Activated T-cell treated with anti-CD3 and anti-CD28 coated beads, Interleukin-2, amount 50 U/mL, for 48 hours (primary cell): ENCODE results near the gene MYOM1.

Experiments
- DNase-seq, 2 experiments: peaks; one replicate each; pipeline ENCODE4 v3.0.0-alpha.2; 2020

MYOM1 gene

GRCh38 chr18:3219631-3220335 lies at the start of gene MYOM1:
MYOM1 (minus strand) TSS chr18:3219968; CDS start chr18:3215223, 4,745 bp downstream.
- DNase-seq = no peak

- DNase-seq = no peak
Measured at GRCh38 chr18:3269241-3269913, 49.6 kb upstream of the MYOM1 start.

DNA sequence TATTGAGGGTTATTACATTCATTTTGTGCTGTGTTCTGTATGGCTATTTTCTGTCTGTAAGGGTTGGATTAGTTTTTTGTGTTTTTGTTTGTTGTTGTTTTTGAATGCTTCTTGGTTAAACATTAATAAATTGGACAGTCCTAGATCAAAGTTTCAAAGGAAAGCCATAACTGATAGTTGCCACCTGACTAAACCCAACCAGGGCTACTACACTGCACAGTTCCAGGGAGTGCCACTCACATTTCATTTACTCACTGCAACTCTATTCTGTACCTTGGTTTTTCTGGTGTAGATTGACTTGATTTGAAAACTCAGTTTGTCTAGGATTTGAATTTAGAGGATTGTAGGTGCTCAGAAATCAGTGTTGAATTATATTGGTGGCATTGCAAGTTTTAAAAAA lies 48.5 kb upstream of the MYOM1 start:
- DNase-seq = no peak

- no peak for DNase-seq
Measured at GRCh38 chr18:3266062-3266608, 46.4 kb upstream of the MYOM1 start.

DNA sequence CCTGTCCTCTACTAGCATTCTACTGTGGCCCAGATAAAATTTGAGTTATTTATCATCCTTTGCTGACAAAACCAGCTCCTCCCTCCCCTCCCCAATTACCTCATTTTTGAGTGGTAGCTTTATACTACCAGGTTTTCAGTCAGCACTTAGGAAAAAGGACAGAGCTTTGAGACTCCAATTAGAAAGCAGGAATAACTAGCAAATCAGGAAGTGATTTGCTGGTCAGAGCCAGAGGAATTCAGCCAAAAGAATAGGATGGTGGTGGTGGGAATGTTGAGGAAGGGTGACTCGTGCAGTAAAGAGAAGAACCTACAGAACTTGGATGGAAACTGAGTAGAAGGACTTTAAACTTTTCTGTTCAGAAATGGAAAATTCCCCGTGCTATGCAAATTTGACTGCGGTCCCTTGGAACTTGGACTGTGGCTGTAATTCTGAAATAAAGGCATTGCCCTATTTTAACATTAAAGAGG lies 45.8 kb upstream of the MYOM1 start:
- DNase-seq = no peak

GRCh38 chr18:3264362-3264761 lies 44.6 kb upstream of the MYOM1 start:
- peak in 1 of 2 experiments; percentile 31 for DNase-seq

- no peak for DNase-seq
Measured at GRCh38 chr18:3263132-3263700, 43.4 kb upstream of the MYOM1 start.

DNA sequence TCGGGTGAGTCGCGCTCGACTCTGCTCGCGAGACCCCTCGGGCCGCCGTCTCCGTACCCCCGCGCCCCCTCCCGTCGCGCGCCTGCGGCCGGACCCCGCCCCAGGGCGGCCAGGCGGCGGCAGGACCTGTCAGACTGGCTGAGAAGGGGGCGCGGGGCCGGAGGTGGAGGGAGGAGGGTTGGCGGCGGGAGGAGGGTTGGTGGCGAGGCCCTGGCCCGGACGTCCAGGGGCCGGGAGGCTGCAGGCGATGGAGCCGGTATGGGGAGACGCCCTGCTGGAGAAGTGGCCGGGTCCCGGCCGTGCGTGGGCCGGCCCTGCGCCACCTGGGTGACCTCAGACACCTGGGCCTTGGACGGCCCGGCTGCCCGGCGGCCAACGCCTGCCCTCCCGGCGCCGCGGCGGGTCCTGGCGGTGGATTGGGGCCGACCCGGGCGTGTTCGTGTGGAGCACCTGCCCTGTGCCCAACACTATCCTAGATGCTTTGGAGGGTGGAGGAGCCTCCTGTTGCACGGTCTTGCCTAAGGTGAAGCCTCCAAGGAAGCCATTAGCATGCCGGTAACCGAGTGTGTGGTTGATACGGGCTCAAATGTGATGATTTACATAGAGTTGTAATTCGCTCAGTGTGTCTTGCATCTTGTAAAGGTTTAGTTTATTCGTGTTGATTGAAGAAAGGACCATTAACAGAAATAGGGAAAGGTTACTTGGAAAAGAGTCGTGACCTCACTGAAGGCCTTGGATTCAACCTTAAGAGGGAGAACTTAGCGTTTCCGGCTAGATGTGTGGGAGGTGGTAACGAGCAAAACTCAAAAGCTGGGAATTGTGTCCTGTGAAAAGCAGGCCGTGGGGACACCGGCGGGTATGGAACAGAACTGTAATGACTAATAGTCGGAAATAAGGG lies 42.7 kb upstream of the MYOM1 start:
- peak in 1 of 2 experiments; percentile 52 for DNase-seq

GRCh38 chr18:3261373-3262233 lies 41.8 kb upstream of the MYOM1 start, which contains the start of gene MYL12B:
MYL12B (plus strand) TSS chr18:3262133; CDS start chr18:3272899, 10,766 bp downstream.
- peak; percentile 85 to 86 for DNase-seq

DNA sequence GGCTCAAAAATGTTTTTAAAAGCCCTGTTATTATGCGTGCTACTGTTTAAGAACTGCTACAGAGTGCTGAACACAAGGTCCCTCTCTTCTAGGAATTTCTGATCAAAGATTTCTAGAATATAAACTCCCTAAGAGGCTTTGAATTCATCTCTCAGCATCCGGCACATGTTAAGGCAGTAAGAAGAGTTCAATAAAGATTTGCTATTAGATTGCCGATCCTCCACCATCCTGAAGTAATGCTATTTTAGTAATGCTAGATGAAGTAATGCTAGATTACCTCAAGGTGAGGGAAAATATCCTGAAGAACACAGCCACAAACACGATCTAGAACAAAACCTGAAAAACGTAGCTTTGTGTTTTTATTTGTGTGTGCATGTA lies 41.2 kb upstream of the MYOM1 start:
- DNase-seq = no peak

DNA sequence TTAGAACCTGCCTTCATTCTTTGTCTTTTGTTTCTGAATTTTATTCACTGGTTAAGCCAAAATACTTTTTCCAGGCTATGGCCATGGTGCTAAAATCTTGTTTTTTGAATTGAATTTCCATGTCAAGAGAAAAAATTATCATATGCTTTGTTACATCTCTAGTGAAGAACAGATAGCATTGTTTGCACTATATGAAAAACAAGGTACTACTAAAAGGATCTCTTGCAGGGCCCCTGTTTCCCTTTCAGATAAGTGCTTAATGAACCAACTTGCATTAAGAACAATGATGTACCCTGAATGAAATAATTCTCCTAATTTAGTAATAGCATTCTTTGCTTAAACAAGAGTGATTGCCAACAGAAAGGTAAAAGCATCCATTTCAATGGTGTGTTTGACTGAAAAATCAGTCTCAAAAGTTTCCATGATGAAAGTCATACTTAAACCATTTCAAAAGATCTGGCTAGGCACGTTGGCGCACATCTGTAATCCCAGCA lies 37.9 kb upstream of the MYOM1 start:
- DNase-seq = no peak

- no peak for DNase-seq
Measured at GRCh38 chr18:3256693-3257626, 37.2 kb upstream of the MYOM1 start.

DNA sequence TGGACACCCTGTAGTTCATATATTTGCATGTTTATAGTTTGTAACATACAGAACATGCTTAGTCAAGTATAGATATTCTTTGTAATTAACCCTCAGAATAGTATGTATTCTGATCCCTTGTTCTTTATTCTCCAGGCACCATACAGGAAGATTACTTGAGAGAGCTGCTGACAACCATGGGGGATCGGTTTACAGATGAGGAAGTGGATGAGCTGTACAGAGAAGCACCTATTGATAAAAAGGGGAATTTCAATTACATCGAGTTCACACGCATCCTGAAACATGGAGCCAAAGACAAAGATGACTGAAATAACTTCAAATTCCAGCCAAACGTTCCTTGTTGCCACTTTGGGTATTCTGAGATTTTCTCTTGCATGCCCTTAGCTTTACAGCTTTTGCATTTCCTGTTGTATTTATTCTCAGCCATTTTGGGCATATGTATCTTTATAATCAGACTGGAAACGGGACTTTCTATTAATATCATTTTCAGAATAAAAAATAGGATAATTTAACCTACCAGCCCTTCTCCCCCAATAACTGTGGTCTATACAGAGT lies 35.9 kb upstream of the MYOM1 start:
- DNase-seq = no peak

DNA sequence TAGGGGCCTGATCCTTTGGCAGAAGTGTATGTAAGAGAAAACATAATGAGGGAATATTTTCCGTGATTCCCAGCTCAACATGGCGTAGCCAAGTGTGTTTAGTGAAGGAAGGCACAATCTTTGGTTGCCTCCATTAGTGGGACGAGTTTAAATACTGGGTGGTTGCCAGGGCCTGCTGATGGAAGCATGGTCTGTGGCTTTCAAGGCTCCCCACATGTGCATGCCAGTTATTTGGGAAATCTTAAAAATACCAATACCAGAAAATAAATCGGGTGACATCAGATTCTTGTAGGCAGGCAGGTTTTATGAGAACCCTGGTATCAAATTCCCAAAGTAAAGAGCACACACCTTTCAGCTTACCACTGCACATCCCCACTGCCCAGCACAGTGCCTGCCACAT lies 35.0 kb upstream of the MYOM1 start:
- no peak for DNase-seq

DNA sequence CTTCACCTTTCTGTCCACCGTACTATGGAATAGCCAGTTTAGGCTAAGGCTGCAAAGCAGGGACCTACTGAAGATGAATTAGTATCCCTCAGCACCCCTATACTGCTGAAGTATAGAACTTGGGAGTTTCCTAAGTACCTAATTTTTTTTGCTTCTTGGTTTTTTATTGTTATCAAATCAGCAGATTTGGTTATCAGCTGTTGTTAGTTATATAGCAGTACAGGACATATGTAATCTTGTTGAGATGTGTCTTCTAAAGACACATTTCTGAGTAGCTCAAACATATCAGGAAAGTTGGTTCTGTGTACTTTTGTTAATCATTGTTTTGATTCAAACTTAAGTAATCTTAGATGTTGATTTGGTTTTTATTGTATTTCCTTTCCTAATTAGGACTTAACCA lies 33.1 kb upstream of the MYOM1 start:
- DNase-seq = no peak

- no peak for DNase-seq
Measured at GRCh38 chr18:3251963-3252277, 32.2 kb upstream of the MYOM1 start.

DNA sequence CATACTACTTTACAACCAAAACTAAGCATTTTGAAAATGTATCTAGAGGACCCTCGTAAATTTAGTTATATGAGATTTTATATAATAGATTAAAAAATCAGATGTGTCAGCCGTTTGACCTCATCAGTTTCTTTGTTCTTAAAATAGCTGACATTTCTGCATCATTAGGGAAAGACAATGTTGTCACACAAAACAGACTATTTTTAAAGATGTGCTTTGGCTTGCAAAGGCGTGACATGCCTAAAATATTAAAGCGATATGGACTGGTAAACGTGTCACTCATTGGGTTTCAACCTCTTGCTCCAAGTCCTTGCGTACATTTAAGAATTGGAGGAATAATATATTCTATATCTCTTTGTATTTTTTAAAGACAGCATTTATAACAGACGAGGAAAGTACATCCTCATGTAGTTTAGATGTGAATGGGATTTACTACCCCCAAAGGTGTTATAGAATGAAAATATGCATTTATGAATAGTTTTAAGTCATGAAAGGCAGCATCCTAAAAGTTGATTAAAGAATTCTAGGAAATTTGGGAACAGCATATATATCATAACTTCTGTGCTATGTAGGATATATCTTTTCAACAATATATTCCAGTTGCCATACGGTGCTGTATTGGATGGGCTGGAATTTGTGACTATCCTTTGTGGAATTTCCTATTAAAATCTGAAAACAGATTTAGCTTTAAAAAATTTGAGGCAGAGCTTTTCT lies 31.6 kb upstream of the MYOM1 start:
- DNase-seq = no peak

DNA sequence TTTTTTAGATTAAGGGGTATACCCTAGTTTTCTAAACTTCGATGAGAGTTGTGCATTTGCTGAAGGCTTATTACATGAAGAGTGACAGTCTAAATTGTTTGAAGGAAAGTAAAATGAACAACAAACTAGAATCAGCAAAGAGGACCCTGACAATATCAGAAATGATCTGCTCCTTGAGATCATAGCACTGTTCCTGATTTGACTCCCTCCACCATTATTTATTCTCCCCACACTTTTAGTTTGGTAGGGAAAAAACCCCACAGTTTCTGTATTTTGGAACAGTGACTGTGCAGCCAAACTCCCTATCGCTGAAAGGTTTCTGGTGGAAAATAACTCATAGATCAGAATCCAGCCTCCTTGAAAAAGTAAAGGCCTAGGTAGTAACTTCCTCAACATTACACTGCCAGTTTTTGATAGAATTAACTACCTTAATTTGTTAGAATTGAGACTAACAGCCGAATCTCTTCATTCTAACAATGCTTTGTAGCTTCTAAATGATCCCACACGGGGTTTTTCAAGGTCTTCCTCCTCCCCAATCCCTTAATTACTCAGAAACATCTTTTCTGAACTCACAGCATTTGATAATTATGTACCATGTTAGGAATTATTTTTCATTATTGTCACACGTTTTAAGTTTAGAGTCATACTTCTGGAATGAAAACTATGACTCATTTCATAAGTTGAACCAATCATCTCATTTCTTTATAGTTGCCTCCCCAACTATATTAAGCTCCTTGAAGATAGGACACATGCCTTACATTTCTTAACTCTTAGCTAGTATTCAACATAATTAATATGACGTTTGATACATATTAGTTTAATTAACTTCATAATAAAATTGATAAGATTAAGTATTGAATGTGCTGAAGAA lies 30.7 kb upstream of the MYOM1 start:
- no peak for DNase-seq
